HCT116 (cell line): ENCODE results near the gene CDKN2B-AS1. TPM values are rescaled to one million over a fixed set of nuclear protein-coding genes. Genes with fewer than 3 reads are reported as not detected.

Experiments used
- ATAC-seq: fragments of 200-7000 bp; cut with Tn5 transposase; 2 replicates; pipeline ENCODE4 v1.9.1; 2020; ENCODE audit warnings: mild to moderate bottlenecking, moderate library complexity
- BruUV-seq: library from RNA; stranded (reverse); fragments of 400-500 nt; replicated peaks from 2 replicates; lab custom pipeline; 2021; lab: Mats Ljungman, UMichigan
- CTCF ChIA-PET: fragments of 300-600 bp; sonication (Branson Sonifier 250); formaldehyde crosslinking; loops from one replicate; lab custom pipeline; 2021; ENCODE audit warnings: antibody characterized with exemption; lab: Charles Lee
- POLR2A ChIA-PET: fragments of 300-600, 350-600 bp; sonication (Branson Sonifier 250); formaldehyde crosslinking; loops from one replicate; lab custom pipeline; 2021; ENCODE audit warnings: antibody characterized with exemption; lab: Charles Lee
- RAD21 ChIA-PET, 2 experiments: fragments of 300-600 bp; sonication (Branson Sonifier 250); formaldehyde crosslinking; loops; one replicate each; lab custom pipeline; 2023; ENCODE audit warnings: low total read pairs in 2 of 2; ENCODE audit not compliant: uncharacterized antibody in 2 of 2, unreplicated experiment in 2 of 2, low non-redundant PET in 1 of 2; lab: Charles Lee
- DNase-seq: peaks from one replicate; pipeline ENCODE4 v3.0.0-alpha.2; 2010; ENCODE audit warnings: low read depth, low spot score
- H2AFZ ChIP-seq: fragments of 200-600 bp; shearing (Covaris generic), sonication (generic); 2 replicates; pipeline ENCODE4 v1.6.1; 2017; ENCODE audit warnings: low read depth, mixed run types, mixed read lengths, antibody characterized with exemption, low read length; ENCODE audit not compliant: poor library complexity, severe bottlenecking
- H3K27ac ChIP-seq: 2 replicates; pipeline ENCODE4 v1.5.1; 2012; ENCODE audit warnings: low read depth, low read length
- H3K27me3 ChIP-seq: fragments of 200-600 bp; sonication (generic); 2 replicates; pipeline ENCODE4 v1.6.1; 2016; ENCODE audit warnings: mixed run types, low read length, mixed read lengths; ENCODE audit not compliant: insufficient read depth
- H3K36me3 ChIP-seq, 2 experiments: fragments of 200-500 bp in 1 of 2; fragments of 200-600 bp in 1 of 2; sonication (Bioruptor generic) in 1 of 2; sonication (generic) in 1 of 2; 2 replicates each; pipeline versions ENCODE4 v1.5.1 to v1.6.1; 2014 to 2016; ENCODE audit warnings: low read length in 2 of 2, inconsistent platforms in 1 of 2, mixed read lengths in 1 of 2, mixed run types in 1 of 2; ENCODE audit not compliant: insufficient read depth in 2 of 2, control insufficient read depth in 1 of 2
- H3K4me1 ChIP-seq, 2 experiments: fragments of 200-600 bp in 1 of 2; sonication (generic) in 1 of 2; 2 replicates each; pipeline versions ENCODE4 v1.5.1 to v1.6.1; 2012 to 2017; ENCODE audit warnings: low read length in 2 of 2, inconsistent platforms in 1 of 2, mild to moderate bottlenecking in 1 of 2, mixed read lengths in 1 of 2, mixed run types in 1 of 2, moderate library complexity in 1 of 2; ENCODE audit not compliant: insufficient read depth in 2 of 2, control insufficient read depth in 1 of 2
- H3K4me2 ChIP-seq: fragments of 200-600 bp; sonication (generic); 2 replicates; pipeline ENCODE4 v1.6.1; 2017; ENCODE audit warnings: mixed run types, low read length, mixed read lengths
- H3K4me3 ChIP-seq, 2 experiments: fragments of 200-600 bp in 1 of 2; sonication (generic) in 1 of 2; replicated peaks in 1 of 2; 2 replicates each; pipeline ENCODE4 v1.5.1; 2011 to 2016; ENCODE audit warnings: low read length in 2 of 2, control low read depth in 1 of 2, low read depth in 1 of 2, mild to moderate bottlenecking in 1 of 2, mixed read lengths in 1 of 2, mixed run types in 1 of 2
- H3K79me2 ChIP-seq: fragments of 200-600 bp; sonication (generic); 2 replicates; pipeline ENCODE4 v1.6.1; 2017; ENCODE audit warnings: mild to moderate bottlenecking, mixed run types, low read length, moderate library complexity, mixed read lengths; ENCODE audit not compliant: insufficient read depth
- H3K9ac ChIP-seq: fragments of 200-600 bp; sonication (generic); 2 replicates; pipeline ENCODE4 v1.6.1; 2016; ENCODE audit warnings: low read length, mixed read lengths
- H3K9me2 ChIP-seq: fragments of 200-600 bp; sonication (generic), shearing (Covaris generic); 2 replicates; pipeline ENCODE4 v1.6.1; 2017; ENCODE audit warnings: mixed run types, mild to moderate bottlenecking, moderate library complexity; ENCODE audit not compliant: insufficient read depth
- H3K9me3 ChIP-seq, 2 experiments: fragments of 200-500 bp in 1 of 2; fragments of 200-600 bp in 1 of 2; sonication (Bioruptor generic) in 1 of 2; sonication (generic) in 1 of 2; 2 replicates each; pipeline ENCODE4 v1.6.1; 2014 to 2017; ENCODE audit warnings: low read length in 2 of 2, mixed read lengths in 2 of 2, inconsistent platforms in 1 of 2, low read depth in 1 of 2, mild to moderate bottlenecking in 1 of 2, mixed run types in 1 of 2, moderate library complexity in 1 of 2; ENCODE audit not compliant: control insufficient read depth in 1 of 2, insufficient read depth in 1 of 2
- H4K20me1 ChIP-seq: fragments of 200-600 bp; sonication (generic), shearing (Covaris generic); 2 replicates; pipeline ENCODE4 v1.6.1; 2017; ENCODE audit warnings: mixed run types, mild to moderate bottlenecking, moderate library complexity; ENCODE audit not compliant: insufficient read depth
- ATF3 ChIP-seq: IDR thresholded peaks from 2 replicates; pipeline ENCODE4 v1.6.1; 2012
- CBX3 ChIP-seq: IDR thresholded peaks from 2 replicates; pipeline ENCODE4 v1.6.1; 2012; ENCODE audit warnings: low read depth
- CTCF ChIP-seq, 3 experiments: fragments of 200-600 bp in 1 of 3; sonication (generic) in 1 of 3; IDR thresholded peaks in 2 of 3; conservative IDR thresholded peaks in 1 of 3; 2 replicates each; pipeline ENCODE4 v1.5.1; 2012 to 2017; ENCODE audit warnings: low read depth in 2 of 3, low read length in 2 of 3, antibody characterized with exemption in 1 of 3, borderline replicate concordance in 1 of 3, control low read depth in 1 of 3, mild to moderate bottlenecking in 1 of 3, mixed read lengths in 1 of 3, mixed run types in 1 of 3, moderate library complexity in 1 of 3; ENCODE audit not compliant: insufficient read depth in 1 of 3
- EZH2 ChIP-seq: fragments of 200-600 bp; sonication (generic); IDR thresholded peaks from 2 replicates; pipeline ENCODE4 v1.6.1; 2017; ENCODE audit warnings: antibody characterized with exemption, mixed run types
- EZH2phosphoT487 ChIP-seq: fragments of 200-600 bp; IDR thresholded peaks from 2 replicates; pipeline ENCODE4 v1.6.1; 2018; ENCODE audit warnings: antibody characterized with exemption, borderline replicate concordance
- JUND ChIP-seq: IDR thresholded peaks from 2 replicates; pipeline ENCODE4 v1.6.1; 2012
- POLR2A ChIP-seq: IDR thresholded peaks from 2 replicates; pipeline ENCODE4 v1.7.0; 2011; ENCODE audit warnings: borderline replicate concordance; ENCODE audit not compliant: insufficient read depth, insufficient read length; ENCODE audit errors: extremely low read depth
- POLR2AphosphoS5 ChIP-seq: IDR thresholded peaks from 2 replicates; pipeline ENCODE4 v1.6.1; 2011; ENCODE audit warnings: mild to moderate bottlenecking, low read depth, low read length, moderate library complexity
- SP1 ChIP-seq: IDR thresholded peaks from 2 replicates; pipeline ENCODE4 v1.6.1; 2012; ENCODE audit warnings: low read depth
- SRF ChIP-seq: IDR thresholded peaks from 2 replicates; pipeline ENCODE4 v1.6.1; 2012; ENCODE audit warnings: low read depth
- YY1 ChIP-seq: IDR thresholded peaks from 2 replicates; pipeline ENCODE4 v1.6.1; 2011; ENCODE audit warnings: low read length, low read depth, moderate library complexity, mild to moderate bottlenecking; ENCODE audit not compliant: insufficient replicate concordance; ENCODE audit errors: extremely low read depth
- ZFX ChIP-seq: fragments of 450-650 bp; IDR thresholded peaks from 2 replicates; pipeline ENCODE4 v1.6.1; 2017
- intact Hi-C: fragments of 100-400 bp; cut with micrococcal nuclease; formaldehyde crosslinking; loops from 2 replicates; pipeline ENCODE4 v1.10.0; 2022
- total RNA-seq: library from RNA; stranded (reverse); gene quantifications from one replicate; pipeline ENCODE4 v1.2.1, GENCODE V29; 2021; ENCODE audit not compliant: unreplicated experiment

The CDKN2B-AS1 gene
- total RNA-seq, 1 experiment from 2014 or later: 1.7 TPM

- no peaks in the 10 kb centered on the region for H3K9me3 ChIP-seq
- H2AFZ ChIP-seq: no peak overlapping the region
- no peaks in the 10 kb centered on the region for H4K20me1 ChIP-seq
- no peak overlapping the region for H3K4me3 ChIP-seq
- CTCF ChIA-PET: interaction anchor here (1.0 to 2.2 kb wide), 3 partner anchors 33 to 229 kb away, joined by 5 to 11 read pairs (median 6); partner anchors contain the start of gene CDKN2B
- BruUV-seq: no TSS peak
- TF ChIP-seq POLR2AphosphoS5 (no peak), EZH2 (no peak), SRF (no peak), POLR2A (no peak), YY1 (no peak), JUND (no peak), CTCF (IDR thresholded peaks at IDR 0.05 in 2 of 3, conservative IDR thresholded peaks at IDR 0.05 in 1 of 3; ENCODE audit: borderline replicate concordance in 1 of 3, insufficient read depth in 1 of 3, low read depth in 2 of 3, low read length in 2 of 3) (no peak), SP1 (no peak), ZFX (no peak), CBX3 (no peak), EZH2phosphoT487 (no peak), ATF3 (no peak)
- TF ChIP-seq, all 23 proteins: peak for 0
- Histone ChIP-seq H3K4me1 (peaks cover 11 to 17% of the 10 kb centered on the region in 2 experiments), H3K9me2 (no peaks in the 10 kb centered on the region), H3K9ac (no peak overlapping the region), H3K27ac (no peak overlapping the region), H3K36me3 (no peaks in the 10 kb centered on the region), H3K79me2 (no peaks in the 10 kb centered on the region), H3K27me3 (no peaks in the 10 kb centered on the region), H3K4me2 (peak overlapping the region; percentile 48; the same call in 1 of the 2 replicates)
- ChIA-PET RAD21 (interaction anchor here in 1 of 2 experiments (0.5 kb wide), 1 partner anchor 196 kb away, joined by 3 read pairs; no protein-coding TSS in a partner anchor), POLR2A (interaction anchor here (0.6 to 0.9 kb wide), 2 partner anchors 32 to 47 kb away, joined by 3 read pairs; partner anchors contain the start of genes CDKN2B and CDKN2B-AS1)
- intact Hi-C loops: loop anchor here (5.0 kb wide), 1 partner anchor 34 kb away; the partner anchor contains the start of gene CDKN2B
- ATAC-seq (no peak), DNase-seq (no peak)
Measured at GRCh38 chr9:22041344-22041743, 46.8 kb downstream of the CDKN2B-AS1 start.
